Lung (tissue), 12 donors: ENCODE measurements around the gene HES3. TPM values are rescaled to one million over a fixed set of nuclear protein-coding genes. Genes with fewer than 3 reads are reported as not detected.

Experiments
- ATAC-seq: fragments of 200-7000 bp; cut with Tn5 transposase; one replicate; pipeline ENCODE4 v1.9.1; 2020; ENCODE audit warnings: moderate number of reproducible peaks; ENCODE audit not compliant: insufficient read depth, low FRiP score
- DNase-seq, 3 donors: peaks; one replicate each; pipeline ENCODE4 v3.0.0-alpha.2; 2013 to 2017
- H3K27ac ChIP-seq, 2 donors: one replicate each; pipeline ENCODE4 v1.5.1; 2013; ENCODE audit warnings: mild to moderate bottlenecking in 2 of 2, moderate library complexity in 2 of 2, control low read depth in 1 of 2, inconsistent platforms in 1 of 2, low read depth in 1 of 2, low read length in 1 of 2
- H3K27me3 ChIP-seq, 3 donors: one replicate each; pipeline ENCODE4 v1.5.1; 2013; ENCODE audit warnings: low read length in 2 of 3; ENCODE audit not compliant: control insufficient read depth in 3 of 3, insufficient read depth in 3 of 3
- H3K36me3 ChIP-seq, 4 donors: one replicate each; pipeline ENCODE4 v1.5.1; 2013; ENCODE audit warnings: low read length in 4 of 4, mild to moderate bottlenecking in 1 of 4, moderate library complexity in 1 of 4; ENCODE audit not compliant: control insufficient read depth in 4 of 4, insufficient read depth in 4 of 4
- H3K4me1 ChIP-seq, 5 donors: one replicate each; pipeline ENCODE4 v1.5.1; 2013; ENCODE audit warnings: low read length in 5 of 5, mild to moderate bottlenecking in 2 of 5, moderate library complexity in 1 of 5; ENCODE audit not compliant: control insufficient read depth in 5 of 5, insufficient read depth in 5 of 5
- H3K4me3 ChIP-seq: one replicate; pipeline ENCODE4 v1.5.1; 2013; ENCODE audit warnings: mild to moderate bottlenecking, control low read depth, moderate library complexity
- H3K9ac ChIP-seq, 2 donors: one replicate each; pipeline ENCODE4 v1.5.1; 2013; ENCODE audit warnings: low read length in 2 of 2, control low read depth in 1 of 2; ENCODE audit not compliant: insufficient read depth in 1 of 2
- H3K9me3 ChIP-seq, 4 donors: one replicate each; pipeline ENCODE4 v1.5.1; 2013; ENCODE audit warnings: low read length in 3 of 4, mild to moderate bottlenecking in 1 of 4, moderate library complexity in 1 of 4; ENCODE audit not compliant: control insufficient read depth in 4 of 4, insufficient read depth in 3 of 4
- CTCF ChIP-seq: IDR thresholded peaks from 2 replicates; pipeline ENCODE4 v1.5.1; 2012; ENCODE audit warnings: mild to moderate bottlenecking; ENCODE audit errors: control extremely low read depth, extremely low read depth
- WGBS, 2 donors: extraction: QIAGEN DNeasy Blood & Tissue Kit; methylation state at CpG; one replicate each; pipeline ENCODE4 v1.1.7; 2013; 5-methylcytosine and 5-hydroxymethylcytosine counted together
- polyA plus RNA-seq, 2 donors: library from polyadenylated mRNA; stranded (reverse); fragments of 200-250 nt; gene quantifications; one replicate each; pipeline ENCODE4 v1.2.1, GENCODE V29; 2013
- total RNA-seq, 2 donors: library from RNA; depleted of rRNA in 1 of 2; stranded (reverse); fragments of >200 nt in 1 of 2; gene quantifications; one replicate each; pipeline ENCODE4 v1.2.1, GENCODE V29; 2014 to 2021
- donor health status: control.
- donor health status: control.
- donor health status: Bipolar disorder and iron deficiency.
- donor health status: healthy.
- donor health status: DM: yes; HTN: yes; CAD: no.

The HES3 gene
- total and polyA plus RNA-seq, 4 donors = not detected

GRCh38 chr1:6222636-6223035 is 21.3 kb upstream of the HES3 start:
- 53 to 74% methylated on average over 6 of the region's 6 CpGs for WGBS, 2 donors
- Histone ChIP-seq H3K4me1 (peaks cover 0 to 3% (median 0%) of the 10 kb centered on the region in 5 donors), H3K9me3 (no peaks in the 10 kb centered on the region), H3K4me3 (no peak overlapping the region), H3K9ac (no peak overlapping the region), H3K27ac (no peak overlapping the region), H3K36me3 (peaks cover 2 to 27% (median 18%) of the 10 kb centered on the region in 4 donors), H3K27me3 (no peaks in the 10 kb centered on the region)
- DNase-seq (peak in 1 of 3 donors; percentile 68), ATAC-seq (peak; percentile 9)
- no peak for TF ChIP-seq CTCF

- TF ChIP-seq CTCF = no peak
- no peak for ATAC-seq
- WGBS, 2 donors = 96 to 99% methylated on average over 13 of the region's 13 CpGs
Measured at GRCh38 chr1:6223617-6224016, 20.4 kb upstream of the HES3 start.

GRCh38 chr1:6224718-6225117 is 19.3 kb upstream of the HES3 start:
- DNase-seq = no peak
- H3K27ac ChIP-seq = peak overlapping the region in 1 of 2 donors; percentile 25
- H3K9me3 ChIP-seq = no peaks in the 10 kb centered on the region
- no peak for TF ChIP-seq CTCF
- no peak overlapping the region for H3K4me3 ChIP-seq
- peaks cover 2 to 29% (median 19%) of the 10 kb centered on the region in 4 donors for H3K36me3 ChIP-seq
- H3K27me3 ChIP-seq = no peaks in the 10 kb centered on the region
- H3K4me1 ChIP-seq = no peaks in the 10 kb centered on the region
- WGBS, 2 donors = 86 to 94% methylated on average over 15 of the region's 15 CpGs
- ATAC-seq = no peak
- H3K9ac ChIP-seq = no peak overlapping the region

More at GRCh38 chr1:6223617-6224016, 20.4 kb upstream of the HES3 start:
- H3K4me3 ChIP-seq = no peak overlapping the region
- H3K9me3 ChIP-seq = no peaks in the 10 kb centered on the region
- no peak for DNase-seq
- H3K27me3 ChIP-seq = no peaks in the 10 kb centered on the region
- peaks cover 2 to 27% (median 18%) of the 10 kb centered on the region in 4 donors for H3K36me3 ChIP-seq
- H3K9ac ChIP-seq = no peak overlapping the region
- H3K27ac ChIP-seq = peak overlapping the region in 1 of 2 donors; percentile 51
- H3K4me1 ChIP-seq = peaks cover 0 to 2% (median 0%) of the 10 kb centered on the region in 5 donors

GRCh38 chr1:6225651-6226050 is 18.3 kb upstream of the HES3 start:
- DNase-seq (no peak), ATAC-seq (no peak)
- Histone ChIP-seq H3K9ac (no peak overlapping the region), H3K36me3 (peaks cover 8 to 33% (median 18%) of the 10 kb centered on the region in 4 donors), H3K9me3 (no peaks in the 10 kb centered on the region), H3K4me1 (no peaks in the 10 kb centered on the region), H3K27me3 (no peaks in the 10 kb centered on the region), H3K27ac (no peak overlapping the region), H3K4me3 (no peak overlapping the region)
- WGBS, 2 donors = 92 to 93% methylated on average over 8 of the region's 8 CpGs
- no peak for TF ChIP-seq CTCF
